Prostate gland (tissue), 2 donors: ENCODE results near the gene HDAC4. TPM values are rescaled to one million over a fixed set of nuclear protein-coding genes. Genes with fewer than 3 reads are reported as not detected.

ENCODE experiments used
- DNase-seq: peaks from one replicate; pipeline ENCODE4 v3.0.0-alpha.2; 2019; ENCODE audit warnings: low spot score
- H3K27ac ChIP-seq, 2 donors: fragments of 200-600 bp; sonication (generic); 2 replicates each; pipeline ENCODE4 v1.5.1; 2017 to 2019
- H3K27me3 ChIP-seq: fragments of 200-600 bp; sonication (generic); replicated peaks from 2 replicates; pipeline ENCODE4 v1.5.1; 2019; ENCODE audit not compliant: insufficient read depth
- H3K36me3 ChIP-seq, 2 donors: fragments of 200-600 bp; sonication (generic); 1 replicate in 1 of 2; 2 replicates in 1 of 2; pipeline versions ENCODE4 v1.5.1 to v1.8.1; 2017 to 2019
- H3K4me1 ChIP-seq: fragments of 200-600 bp; sonication (generic); replicated peaks from 2 replicates; pipeline ENCODE4 v1.5.1; 2019
- H3K4me3 ChIP-seq, 2 donors: fragments of 200-600 bp; sonication (generic); 2 replicates each; pipeline ENCODE4 v1.5.1; 2017 to 2019
- H3K9me3 ChIP-seq: fragments of 200-600 bp; sonication (generic); 2 replicates; pipeline ENCODE4 v1.5.1; 2017
- CTCF ChIP-seq, 4 experiments: fragments of 200-600 bp in 2 of 4; fragments of 450-650 bp in 2 of 4; sonication (generic) in 2 of 4; IDR thresholded peaks; 1 replicate in 3 of 4; 2 replicates in 1 of 4; pipeline ENCODE4 v1.5.1; 2016 to 2019; ENCODE audit warnings: antibody characterized with exemption in 4 of 4, mild to moderate bottlenecking in 2 of 4, moderate library complexity in 2 of 4
- POLR2A ChIP-seq: fragments of 450-650 bp; IDR thresholded peaks from one replicate; pipeline ENCODE4 v1.6.1; 2016; ENCODE audit warnings: antibody characterized with exemption, mild to moderate bottlenecking
- POLR2AphosphoS5 ChIP-seq: sonication (generic); formaldehyde crosslinking; IDR thresholded peaks from one replicate; pipeline ENCODE4 v1.6.1; 2017; ENCODE audit warnings: antibody characterized with exemption
- WGBS: methylation state at CpG from one replicate; pipeline ENCODE4 v1.1.5; 2018; 5-methylcytosine and 5-hydroxymethylcytosine counted together
- intact Hi-C: fragments of 100-400 bp; cut with DNase I; formaldehyde crosslinking; loops from one replicate; pipeline ENCODE4 v1.14.2; 2022
- total RNA-seq, 2 donors: library from RNA; depleted of rRNA; stranded (reverse); fragments of >200 nt; gene quantifications; one replicate each; pipeline ENCODE4 v1.1.0, GENCODE V29; 2016

HDAC4 gene
- total RNA-seq, 2 donors from 2014 or later: 41.8 to 44.2 TPM

- Histone ChIP-seq H3K36me3 (peaks cover 0 to 2% of the 10 kb centered on the region in 2 donors), H3K27ac (no peak overlapping the region), H3K27me3 (no peaks in the 10 kb centered on the region), H3K9me3 (no peaks in the 10 kb centered on the region), H3K4me3 (no peak overlapping the region), H3K4me1 (no peaks in the 10 kb centered on the region)
- WGBS: 100% methylated on average over 1 of the region's 1 CpG
- TF ChIP-seq POLR2AphosphoS5 (no peak), CTCF (IDR thresholded peaks at IDR 0.05) (no peak), POLR2A (no peak)
- no peak for DNase-seq
- intact Hi-C loops: no loop called here
Observed at GRCh38 chr2:239173301-239173700, 227.5 kb downstream of the HDAC4 start.

GRCh38 chr2:239171643-239172042 is 229.2 kb downstream of the HDAC4 start:
- H3K4me1 ChIP-seq: no peaks in the 10 kb centered on the region
- H3K36me3 ChIP-seq: peaks cover 0 to 2% of the 10 kb centered on the region in 2 donors
- H3K9me3 ChIP-seq: no peaks in the 10 kb centered on the region
- TF ChIP-seq CTCF (IDR thresholded peaks at IDR 0.05) (no peak), POLR2A (no peak), POLR2AphosphoS5 (no peak)
- intact Hi-C loops: no loop called here
- H3K4me3 ChIP-seq: no peak overlapping the region
- H3K27me3 ChIP-seq: no peaks in the 10 kb centered on the region
- no peak for DNase-seq
- no peak overlapping the region for H3K27ac ChIP-seq

- Histone ChIP-seq H3K9me3 (no peaks in the 10 kb centered on the region), H3K27me3 (no peaks in the 10 kb centered on the region), H3K36me3 (no peaks in the 10 kb centered on the region), H3K27ac (peak overlapping the region in 1 of 2 donors; percentile 16), H3K4me3 (no peak overlapping the region), H3K4me1 (no peaks in the 10 kb centered on the region)
- DNase-seq: no peak
- intact Hi-C loops: no loop called here
- TF ChIP-seq POLR2AphosphoS5: no peak
- no peak for TF ChIP-seq CTCF (IDR thresholded peaks at IDR 0.05)
- TF ChIP-seq POLR2A: no peak
- 95% methylated on average over 27 of the region's 27 CpGs for WGBS
Observed at GRCh38 chr2:239169311-239170048, 231.3 kb downstream of the HDAC4 start.

DNA sequence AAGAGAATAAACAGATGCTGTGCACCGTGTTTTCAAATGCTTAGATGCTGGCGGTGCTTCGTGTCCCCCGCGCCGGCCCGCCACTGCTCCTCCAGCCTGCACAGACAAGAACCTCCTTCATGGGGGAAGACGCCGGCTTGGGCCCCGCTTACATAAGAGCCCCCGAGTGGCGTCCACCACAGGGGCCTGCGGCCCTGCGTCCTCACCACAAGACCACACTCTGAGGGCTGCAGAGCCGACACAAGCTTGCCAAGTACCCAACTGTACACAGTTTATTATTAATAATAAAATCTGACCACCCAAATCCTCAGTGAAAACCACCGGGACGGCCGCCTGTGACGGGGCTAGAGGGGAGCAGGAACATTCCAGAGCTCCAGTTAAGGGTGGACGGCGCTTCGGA is 232.2 kb downstream of the HDAC4 start:
- no peaks in the 10 kb centered on the region for H3K27me3 ChIP-seq
- H3K27ac ChIP-seq: peak overlapping the region in 1 of 2 donors; percentile 16
- intact Hi-C loops: no loop called here
- TF ChIP-seq CTCF (IDR thresholded peaks at IDR 0.05) (no peak), POLR2A (no peak), POLR2AphosphoS5 (no peak)
- peaks cover 0 to 3% of the 10 kb centered on the region in 2 donors for H3K36me3 ChIP-seq
- H3K4me3 ChIP-seq: no peak overlapping the region
- no peaks in the 10 kb centered on the region for H3K9me3 ChIP-seq
- no peaks in the 10 kb centered on the region for H3K4me1 ChIP-seq
- no peak for DNase-seq
- 78% methylated on average over 22 of the region's 22 CpGs for WGBS

GRCh38 chr2:239167766-239168444 is 232.9 kb downstream of the HDAC4 start:
- H3K9me3 ChIP-seq: no peaks in the 10 kb centered on the region
- peaks cover 3 to 4% of the 10 kb centered on the region in 2 donors for H3K36me3 ChIP-seq
- intact Hi-C loops: no loop called here
- TF ChIP-seq POLR2AphosphoS5: no peak
- TF ChIP-seq CTCF (IDR thresholded peaks at IDR 0.05): no peak
- TF ChIP-seq POLR2A: no peak
- H3K27me3 ChIP-seq: no peaks in the 10 kb centered on the region
- no peak for DNase-seq
- H3K4me1 ChIP-seq: no peaks in the 10 kb centered on the region
- peak overlapping the region; percentile 21 to 23 for H3K27ac ChIP-seq
- 81% methylated on average over 26 of the region's 26 CpGs for WGBS
- no peak overlapping the region for H3K4me3 ChIP-seq
